Bronchial epithelial cell (primary cell): ENCODE data around the gene NCL. TPM values are rescaled to one million over a fixed set of nuclear protein-coding genes. Genes with fewer than 3 reads are reported as not detected.

ENCODE experiments used
- DNase-seq: peaks from one replicate; pipeline ENCODE4 v3.0.0-alpha.2; 2010; ENCODE audit warnings: low read depth
- FAIRE-seq: peaks from 2 replicates; lab custom pipeline; 2011; peaks lifted over from hg19 to GRCh38; lab: Jason Lieb, UNC
- H3K27me3 ChIP-seq: 2 replicates; pipeline ENCODE4 v1.5.1; 2011; ENCODE audit warnings: low read length; ENCODE audit not compliant: control insufficient read depth, insufficient read depth
- H3K36me3 ChIP-seq: 2 replicates; pipeline ENCODE4 v1.5.1; 2011; ENCODE audit warnings: low read length; ENCODE audit not compliant: control insufficient read depth, insufficient read depth
- H3K4me3 ChIP-seq: 2 replicates; pipeline ENCODE4 v1.5.1; 2011; ENCODE audit warnings: mild to moderate bottlenecking, low read depth, low read length, control low read depth
- total RNA-seq: library from RNA; depleted of rRNA; stranded (reverse); fragments of >200 nt; gene quantifications from 2 replicates; pipeline ENCODE4 v1.2.1, GENCODE V29; 2014
- TF ChIP-seq, protein P1 (sequence below): IDR thresholded peaks from 2 replicates; pipeline ENCODE4 v1.5.1; 2011; ENCODE audit warnings: mild to moderate bottlenecking, moderate library complexity, low read length, control low read depth, inconsistent platforms; ENCODE audit not compliant: insufficient read depth, severe bottlenecking

Gene NCL
- total RNA-seq, 1 donor from 2014 or later: 134 TPM

DNA sequence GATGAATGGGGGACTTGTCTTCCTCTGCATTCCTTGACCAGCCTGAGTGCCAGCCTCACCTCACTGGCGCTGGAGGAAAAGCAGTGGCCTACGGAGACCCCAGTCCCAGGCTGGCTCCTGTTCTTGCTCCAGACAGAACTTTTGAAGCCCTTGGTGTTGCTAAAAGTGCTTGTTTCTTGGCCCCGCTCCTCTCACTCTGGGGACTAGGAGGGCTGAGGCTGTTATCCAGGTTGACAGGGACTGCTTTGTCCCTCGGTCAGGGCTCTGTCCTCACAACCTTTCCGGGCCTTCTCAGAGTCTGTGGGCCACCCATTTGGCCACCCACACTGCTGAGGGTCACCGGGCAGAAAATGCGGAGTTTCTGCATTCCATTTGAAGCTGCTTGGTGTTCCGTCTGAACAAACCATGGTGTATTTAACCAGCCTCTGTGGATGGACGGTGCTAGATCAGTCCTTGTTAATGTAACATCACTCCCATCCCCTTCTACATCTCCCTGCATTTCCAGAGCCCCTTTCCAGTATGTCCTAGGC lies 43.2 kb downstream of the NCL start:
- TF ChIP-seq, protein P1, sequence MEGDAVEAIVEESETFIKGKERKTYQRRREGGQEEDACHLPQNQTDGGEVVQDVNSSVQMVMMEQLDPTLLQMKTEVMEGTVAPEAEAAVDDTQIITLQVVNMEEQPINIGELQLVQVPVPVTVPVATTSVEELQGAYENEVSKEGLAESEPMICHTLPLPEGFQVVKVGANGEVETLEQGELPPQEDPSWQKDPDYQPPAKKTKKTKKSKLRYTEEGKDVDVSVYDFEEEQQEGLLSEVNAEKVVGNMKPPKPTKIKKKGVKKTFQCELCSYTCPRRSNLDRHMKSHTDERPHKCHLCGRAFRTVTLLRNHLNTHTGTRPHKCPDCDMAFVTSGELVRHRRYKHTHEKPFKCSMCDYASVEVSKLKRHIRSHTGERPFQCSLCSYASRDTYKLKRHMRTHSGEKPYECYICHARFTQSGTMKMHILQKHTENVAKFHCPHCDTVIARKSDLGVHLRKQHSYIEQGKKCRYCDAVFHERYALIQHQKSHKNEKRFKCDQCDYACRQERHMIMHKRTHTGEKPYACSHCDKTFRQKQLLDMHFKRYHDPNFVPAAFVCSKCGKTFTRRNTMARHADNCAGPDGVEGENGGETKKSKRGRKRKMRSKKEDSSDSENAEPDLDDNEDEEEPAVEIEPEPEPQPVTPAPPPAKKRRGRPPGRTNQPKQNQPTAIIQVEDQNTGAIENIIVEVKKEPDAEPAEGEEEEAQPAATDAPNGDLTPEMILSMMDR: no peak
- DNase-seq: no peak
- Histone ChIP-seq H3K27me3 (no peaks in the 10 kb centered on the region), H3K36me3 (no peaks in the 10 kb centered on the region), H3K4me3 (no peak overlapping the region)
- no peak for FAIRE-seq

DNA sequence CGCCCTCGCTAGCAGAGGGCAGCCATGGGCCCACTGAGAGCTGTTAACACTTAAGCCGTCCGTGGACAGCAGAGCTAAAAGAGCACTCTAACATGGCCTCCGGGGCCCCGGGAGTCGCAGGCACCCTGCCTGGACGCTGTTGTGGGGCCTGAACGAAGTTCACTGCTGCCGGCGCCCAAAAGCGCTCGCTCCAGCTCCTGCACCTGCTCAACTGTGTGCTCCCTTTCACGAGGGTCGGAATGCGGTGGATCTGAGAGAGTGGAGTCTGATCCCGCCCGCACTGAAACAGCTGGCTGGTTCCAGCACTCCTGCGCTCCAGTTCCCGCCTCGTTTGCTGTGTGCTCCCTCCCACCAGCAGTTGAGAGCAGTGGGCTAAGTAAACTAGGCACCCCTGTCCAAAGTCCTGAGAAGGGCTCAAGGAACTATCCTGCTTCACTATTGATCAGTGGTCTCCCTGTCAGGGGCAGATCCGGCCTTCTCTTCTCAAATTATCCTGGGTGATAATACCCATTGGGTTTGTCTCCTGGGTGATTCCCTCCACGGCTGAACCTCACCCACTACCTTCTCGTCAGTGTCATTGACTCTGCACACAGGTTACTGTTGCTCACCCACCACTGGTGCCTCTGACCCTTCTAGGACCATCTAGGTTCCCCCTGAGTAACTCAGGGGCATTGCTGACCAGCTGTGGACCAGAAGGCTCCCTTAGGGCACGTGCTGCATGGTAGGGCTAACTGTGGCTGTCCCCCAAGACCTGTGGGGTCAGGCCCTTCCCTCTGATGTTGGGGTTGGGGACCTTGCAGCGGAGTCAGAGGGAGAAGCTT lies 45.3 kb downstream of the NCL start:
- no peaks in the 10 kb centered on the region for H3K36me3 ChIP-seq
- DNase-seq: no peak
- no peak for FAIRE-seq
- TF ChIP-seq, protein P1: no peak
- H3K27me3 ChIP-seq: no peaks in the 10 kb centered on the region
- H3K4me3 ChIP-seq: no peak overlapping the region

DNA sequence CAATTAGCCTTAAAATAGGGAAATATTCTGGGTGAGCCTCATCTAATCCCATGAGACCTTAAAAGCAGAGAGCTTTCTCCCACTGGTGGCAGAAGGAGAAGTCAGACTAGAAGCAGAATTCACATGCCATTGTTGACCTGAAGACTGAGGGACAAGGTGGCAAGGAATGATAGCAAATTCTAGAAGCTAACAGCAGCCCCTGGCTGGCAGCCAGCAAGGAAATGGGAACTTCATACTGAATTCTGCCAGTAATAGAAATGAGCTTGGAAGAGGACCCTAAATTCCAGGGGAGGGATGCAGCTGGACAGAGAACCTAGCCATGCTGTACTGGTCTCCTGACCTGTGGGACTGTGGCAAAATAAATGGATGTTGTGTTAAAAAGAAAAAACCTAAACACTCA lies 49.3 kb downstream of the NCL start:
- no peaks in the 10 kb centered on the region for H3K27me3 ChIP-seq
- FAIRE-seq (no peak), DNase-seq (no peak)
- H3K36me3 ChIP-seq: no peaks in the 10 kb centered on the region
- TF ChIP-seq, protein P1: no peak
- H3K4me3 ChIP-seq: no peak overlapping the region

DNA sequence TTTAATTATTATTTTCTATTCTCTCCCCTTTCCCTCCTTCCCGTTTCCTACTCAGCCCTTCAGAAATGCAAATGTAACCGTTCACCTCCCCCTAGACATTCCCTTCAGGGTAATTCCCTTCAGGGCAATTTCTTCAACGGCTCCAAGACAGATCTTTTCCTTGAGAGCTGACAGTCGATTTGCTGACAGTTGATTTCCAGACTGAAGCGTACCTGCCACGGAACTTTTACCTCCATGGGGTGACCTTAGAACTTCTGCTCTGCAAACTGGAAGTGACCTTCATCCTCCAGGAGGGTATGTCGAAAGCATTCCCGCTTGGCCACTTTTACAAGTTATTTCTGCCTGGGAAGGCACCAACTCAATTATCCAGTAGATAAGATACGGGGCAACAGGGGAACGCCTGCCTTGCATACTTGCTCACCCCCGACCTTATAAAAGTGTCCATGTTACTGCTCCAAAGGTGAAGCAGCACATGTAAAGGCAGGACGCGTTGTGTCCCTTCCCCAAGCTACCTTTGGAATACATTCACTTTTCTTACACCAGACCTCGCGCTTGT lies 50.3 kb downstream of the NCL start:
- TF ChIP-seq, protein P1: no peak
- no peak for DNase-seq
- no peak for FAIRE-seq
- H3K27me3 ChIP-seq: no peaks in the 10 kb centered on the region
- no peak overlapping the region for H3K4me3 ChIP-seq
- no peaks in the 10 kb centered on the region for H3K36me3 ChIP-seq

DNA sequence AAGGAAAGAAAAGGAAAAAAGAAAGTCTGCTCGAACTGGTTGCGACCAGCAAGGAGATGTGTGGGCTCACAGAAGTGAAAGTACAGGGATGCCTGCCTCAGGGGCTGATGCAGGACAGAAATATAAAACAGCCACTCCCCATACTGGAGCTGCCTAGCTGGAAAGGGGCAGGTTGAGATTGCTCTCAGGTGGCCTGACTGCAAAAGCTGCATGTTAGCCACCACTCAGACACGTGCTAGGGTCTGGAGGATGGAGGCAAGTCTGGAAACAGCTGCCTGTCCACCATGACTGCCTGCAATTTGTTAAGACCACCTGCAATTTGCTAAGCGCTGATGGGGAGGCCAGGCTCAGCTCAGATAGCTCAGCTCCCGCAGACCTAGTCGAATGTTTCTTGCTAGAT lies 50.8 kb downstream of the NCL start:
- Histone ChIP-seq H3K4me3 (no peak overlapping the region), H3K36me3 (no peaks in the 10 kb centered on the region), H3K27me3 (no peaks in the 10 kb centered on the region)
- TF ChIP-seq, protein P1: no peak
- FAIRE-seq (no peak), DNase-seq (no peak)

DNA sequence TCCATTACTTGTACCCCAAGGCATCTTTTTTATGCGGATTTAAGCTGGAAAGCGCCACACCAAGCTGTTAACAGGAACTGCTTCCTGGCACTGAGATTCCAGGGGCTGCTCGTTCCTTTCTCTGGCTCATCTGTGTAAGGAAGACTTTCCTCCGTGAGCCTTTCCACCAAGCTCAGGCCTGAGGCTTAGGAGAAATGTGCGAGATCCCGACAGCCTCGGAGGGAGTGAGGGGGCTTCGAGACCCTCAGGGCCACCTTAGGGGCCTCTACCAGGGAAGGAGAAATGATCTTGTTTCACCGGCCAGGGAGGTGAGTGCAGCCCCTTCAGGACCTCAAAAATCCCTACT lies 51.7 kb downstream of the NCL start:
- no peak for DNase-seq
- Histone ChIP-seq H3K4me3 (peak overlapping the region; percentile 46), H3K36me3 (no peaks in the 10 kb centered on the region), H3K27me3 (no peaks in the 10 kb centered on the region)
- FAIRE-seq: no peak
- TF ChIP-seq, protein P1: no peak
